GM19372 (cell line): ENCODE data around the gene ARHGEF4.
"Not testable (repeated sequence)": the region's sequence is repeated elsewhere in the genome, so short reads cannot be mapped to it uniquely, and the experiment has no call there.

ENCODE experiments used
- ATAC-seq: cut with Tn5 transposase; IDR thresholded peaks from one replicate; pipeline ENCODE4 v1.9.1; 2021; ENCODE audit warnings: mild to moderate bottlenecking, low read depth, moderate library complexity; ENCODE audit not compliant: unreplicated experiment

ARHGEF4 gene

GRCh38 chr2:130963849-130964793, 127.4 kb downstream of the ARHGEF4 start:
- peak; percentile 51 for ATAC-seq

GRCh38 chr2:130964931-130965330, 128.2 kb downstream of the ARHGEF4 start:
- ATAC-seq = no peak

GRCh38 chr2:130966149-130966774, 129.5 kb downstream of the ARHGEF4 start:
- ATAC-seq = no peak

GRCh38 chr2:130966775-130967490, 130.2 kb downstream of the ARHGEF4 start:
- no peak for ATAC-seq

- no peak for ATAC-seq
Observed at GRCh38 chr2:130972410-130972809, 135.7 kb downstream of the ARHGEF4 start.

- no peak for ATAC-seq
Observed at GRCh38 chr2:130975729-130976128, 139.0 kb downstream of the ARHGEF4 start.

- ATAC-seq = no peak
Observed at GRCh38 chr2:130976591-130977237, 140.0 kb downstream of the ARHGEF4 start.

GRCh38 chr2:130977461-130978050, 140.8 kb downstream of the ARHGEF4 start:
- ATAC-seq = no peak

- ATAC-seq = no peak
Observed at GRCh38 chr2:130981667-130982066, 145.0 kb downstream of the ARHGEF4 start.

- no peak for ATAC-seq
Observed at GRCh38 chr2:130985206-130985780, 148.6 kb downstream of the ARHGEF4 start.

- no peak for ATAC-seq
Observed at GRCh38 chr2:130985831-130986649, 149.3 kb downstream of the ARHGEF4 start.

- ATAC-seq = no peak
Observed at GRCh38 chr2:130986890-130987493, 150.3 kb downstream of the ARHGEF4 start.

GRCh38 chr2:130987519-130988425, 151.1 kb downstream of the ARHGEF4 start:
- no peak for ATAC-seq

GRCh38 chr2:130991446-130991845, 154.7 kb downstream of the ARHGEF4 start:
- ATAC-seq = not testable (repeated sequence)

GRCh38 chr2:130992003-130992402, 155.3 kb downstream of the ARHGEF4 start:
- ATAC-seq = not testable (repeated sequence)

GRCh38 chr2:130996691-130997090, 160.0 kb downstream of the ARHGEF4 start:
- ATAC-seq = no peak

GRCh38 chr2:130997198-130997597, 160.5 kb downstream of the ARHGEF4 start:
- ATAC-seq = no peak

GRCh38 chr2:130998561-130998960, 161.8 kb downstream of the ARHGEF4 start:
- ATAC-seq = no peak
